Stimulated activated CD4-positive, alpha-beta T cell treated with anti-CD3 and anti-CD28 coated beads, Interleukin-2, amount 100 ng/mL, for 4 hours (primary cell): ENCODE results near the gene F2RL3.

ENCODE experiments used
- DNase-seq: peaks from one replicate; pipeline ENCODE4 v3.0.0-alpha.2; 2020; ENCODE audit warnings: low read depth

The F2RL3 gene

DNA sequence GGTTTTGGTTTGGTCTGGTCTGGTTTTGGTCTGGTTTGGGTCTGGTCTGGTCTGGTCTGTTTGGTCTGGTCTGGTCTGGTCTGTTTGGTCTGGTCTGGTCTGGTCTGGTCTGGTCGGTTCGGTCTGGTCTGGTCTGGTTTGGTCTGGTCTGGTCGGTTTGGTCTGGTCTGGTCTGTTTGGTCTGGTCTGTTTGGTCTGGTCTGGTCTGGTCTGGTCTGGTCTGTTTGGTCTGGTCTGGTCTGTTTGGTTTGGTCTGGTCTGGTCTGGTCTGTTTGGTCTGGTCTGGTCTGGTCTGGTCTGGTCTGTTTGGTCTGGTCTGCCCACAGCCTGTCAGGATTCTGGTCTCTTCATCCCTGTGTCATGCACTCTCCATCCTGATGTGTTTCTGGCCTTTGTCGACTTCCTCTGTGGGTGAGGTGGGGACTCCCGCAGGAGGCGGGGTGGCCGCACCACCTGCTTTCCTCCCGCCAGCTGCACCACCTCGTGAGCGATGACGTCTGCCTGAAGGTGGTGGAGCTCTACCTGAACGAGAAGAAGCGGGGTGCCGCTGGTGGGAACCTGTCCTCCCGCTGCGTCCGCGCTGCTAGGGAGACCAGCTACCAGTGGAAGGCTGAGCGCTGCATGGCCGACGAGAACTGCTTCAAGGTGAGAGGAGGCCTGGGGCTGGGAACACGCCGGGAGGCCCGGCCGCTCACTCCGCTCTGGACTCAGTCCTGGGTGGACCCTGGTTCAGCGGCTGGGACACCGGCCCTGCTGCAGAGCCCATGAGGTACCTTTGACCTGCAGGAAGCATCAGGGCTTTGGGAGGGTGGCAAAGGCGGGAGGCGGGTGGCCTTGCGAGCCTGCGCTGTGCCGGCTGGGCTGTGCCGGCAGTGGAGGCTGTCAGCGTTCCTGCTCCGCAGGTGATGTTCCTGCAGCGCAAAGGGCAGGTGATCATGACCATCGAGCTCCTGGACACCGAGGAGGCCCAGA is 12.9 kb upstream of the F2RL3 start:
- no peak for DNase-seq

DNA sequence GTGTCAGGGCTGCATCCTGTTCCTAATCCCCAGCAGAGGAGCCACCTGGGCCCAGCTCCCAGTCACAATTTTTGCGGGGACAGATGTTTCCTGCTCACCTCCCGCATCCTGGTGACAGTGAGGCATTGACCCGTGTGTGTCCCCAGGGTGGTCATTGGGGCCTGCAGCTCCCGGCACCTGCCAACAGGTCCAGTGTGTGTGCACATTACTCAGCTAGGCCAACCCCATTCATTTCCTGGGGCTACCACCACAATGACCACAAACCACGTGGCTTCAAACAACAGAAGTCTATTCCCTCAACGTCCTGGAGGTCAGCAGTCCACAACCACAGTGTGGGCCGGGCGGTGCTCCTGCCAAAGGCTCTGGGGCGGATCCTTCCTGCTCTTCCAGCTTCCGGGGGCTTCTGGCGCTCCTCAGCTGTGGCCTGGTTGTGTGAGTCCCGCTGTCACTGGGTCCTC is 11.9 kb upstream of the F2RL3 start:
- no peak for DNase-seq

DNA sequence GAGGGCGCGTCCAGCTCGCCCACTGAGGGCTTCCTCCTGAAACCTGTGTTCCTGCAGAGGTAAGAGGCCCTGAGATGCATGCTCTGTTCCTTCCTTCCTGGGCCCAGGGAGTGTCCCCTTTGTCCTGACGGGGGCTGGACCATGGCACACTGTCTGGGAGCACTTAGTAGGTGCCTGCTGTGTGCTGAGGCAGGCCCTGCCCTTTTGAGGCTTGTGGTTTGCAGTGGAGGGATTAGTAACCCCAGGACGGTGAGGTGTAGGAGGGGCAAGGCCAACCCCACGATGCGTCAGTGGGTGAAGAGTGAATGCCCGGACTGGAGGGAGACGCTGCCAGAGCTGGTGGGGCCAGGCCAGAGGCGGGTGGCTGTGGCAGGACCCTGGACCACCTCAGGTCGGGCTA is 11.2 kb upstream of the F2RL3 start:
- no peak for DNase-seq

DNA sequence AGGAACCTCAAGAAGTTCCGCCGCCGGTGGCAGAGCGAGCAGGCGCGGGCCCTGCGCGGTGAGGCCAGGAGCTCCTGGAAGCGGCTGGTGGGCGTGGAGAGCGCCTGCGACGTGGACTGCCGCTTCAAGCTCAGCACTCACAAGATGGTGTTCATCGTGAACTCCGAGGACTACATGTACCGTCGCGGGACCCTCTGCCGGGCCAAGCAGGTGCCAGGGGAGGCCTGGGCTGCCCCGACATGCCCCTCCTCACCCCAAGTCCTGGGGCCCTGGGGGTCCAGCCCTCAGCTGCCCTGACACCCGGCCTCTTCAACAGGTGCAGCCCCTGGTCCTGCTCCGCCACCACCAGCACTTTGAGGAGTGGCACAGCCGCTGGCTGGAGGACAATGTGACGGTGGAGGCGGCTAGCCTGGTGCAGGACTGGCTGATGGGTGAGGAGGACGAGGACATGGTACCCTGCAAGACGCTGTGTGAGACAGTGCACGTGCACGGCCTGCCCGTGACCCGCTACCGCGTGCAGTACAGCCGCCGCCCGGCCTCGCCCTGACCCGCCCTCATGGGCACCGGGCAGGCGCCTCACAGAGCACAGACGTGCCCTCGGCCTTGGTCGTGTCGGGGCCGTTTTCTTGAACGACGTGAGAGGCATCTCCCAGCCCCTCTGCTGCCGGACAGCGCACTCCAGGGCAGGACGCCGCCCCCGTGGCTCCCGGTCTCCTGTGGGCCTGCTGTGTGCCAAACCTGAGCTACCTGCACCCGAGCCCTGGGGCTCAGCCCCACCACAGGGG is 10.4 kb upstream of the F2RL3 start:
- no peak for DNase-seq

DNA sequence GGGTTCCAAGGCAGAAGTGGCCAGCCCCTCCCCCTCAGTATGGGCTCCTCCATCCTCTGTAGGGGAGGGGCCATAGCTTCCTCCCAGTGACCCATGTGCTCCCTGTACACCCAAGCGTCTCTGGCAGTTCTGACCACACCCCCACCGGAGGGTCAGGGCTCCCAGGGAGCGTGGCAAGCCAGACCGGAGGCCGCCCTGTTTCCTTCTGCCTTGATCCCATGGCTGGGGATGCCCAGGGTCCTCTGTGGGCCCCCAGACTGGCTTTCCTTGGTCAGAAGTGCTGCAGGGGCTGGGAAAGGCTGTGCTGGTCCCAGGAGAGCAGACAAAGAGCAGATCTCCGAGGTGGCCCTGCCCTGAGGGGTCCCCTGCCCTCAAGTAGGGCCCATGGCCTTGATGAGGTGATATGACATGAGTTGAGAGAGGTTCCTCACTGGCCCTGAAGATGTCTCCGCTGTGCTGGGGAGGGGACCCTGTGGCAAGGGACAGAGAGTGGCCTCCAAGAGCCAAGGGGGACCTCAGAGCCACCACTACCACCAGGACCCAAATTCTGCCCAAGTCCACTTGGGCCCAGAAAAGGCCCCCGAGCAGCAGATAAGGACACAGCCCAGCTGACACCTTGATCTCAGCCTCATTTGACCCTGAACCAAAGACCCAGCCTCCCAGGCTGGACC is 7.8 kb upstream of the F2RL3 start:
- no peak for DNase-seq

DNA sequence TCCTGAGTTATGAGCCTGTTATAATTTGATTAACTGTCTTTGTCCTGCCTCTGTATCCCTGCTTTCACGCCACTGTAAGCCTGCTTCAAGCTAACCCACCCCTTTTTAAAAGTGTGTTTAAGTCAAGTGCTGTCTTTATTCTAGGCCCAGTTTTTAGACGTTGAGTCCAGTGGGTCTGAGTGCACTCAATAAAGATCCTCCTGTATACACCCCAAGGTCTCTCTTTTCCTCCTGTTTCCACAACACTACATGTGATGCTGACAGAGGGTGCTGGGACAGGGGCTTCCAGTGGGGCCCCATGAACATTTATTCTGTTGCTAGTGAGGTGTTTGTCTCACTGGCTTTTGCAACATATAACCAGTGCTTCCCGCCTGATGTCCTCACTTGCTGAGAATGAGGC is 6.7 kb upstream of the F2RL3 start:
- no peak for DNase-seq

DNA sequence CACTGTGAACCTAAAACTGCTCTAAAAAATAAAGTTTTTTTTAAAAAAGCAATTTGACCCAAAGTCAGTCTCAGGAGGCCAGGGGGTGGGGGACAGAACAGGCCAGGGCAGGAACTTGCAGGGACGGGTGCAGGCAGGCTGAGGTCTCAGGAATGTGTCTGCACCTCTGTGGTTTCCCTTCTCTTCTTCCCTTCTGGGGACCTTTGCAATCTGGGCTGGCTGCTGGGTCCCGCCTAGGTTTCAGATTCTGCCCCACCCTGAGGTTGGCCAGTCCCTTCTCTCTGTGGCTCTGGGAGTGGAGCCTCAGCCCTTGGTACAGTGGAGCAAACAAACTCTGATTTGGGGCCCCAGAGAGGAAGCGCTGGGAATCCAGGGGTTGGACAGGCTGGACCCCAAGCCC is 5.3 kb upstream of the F2RL3 start:
- no peak for DNase-seq

DNA sequence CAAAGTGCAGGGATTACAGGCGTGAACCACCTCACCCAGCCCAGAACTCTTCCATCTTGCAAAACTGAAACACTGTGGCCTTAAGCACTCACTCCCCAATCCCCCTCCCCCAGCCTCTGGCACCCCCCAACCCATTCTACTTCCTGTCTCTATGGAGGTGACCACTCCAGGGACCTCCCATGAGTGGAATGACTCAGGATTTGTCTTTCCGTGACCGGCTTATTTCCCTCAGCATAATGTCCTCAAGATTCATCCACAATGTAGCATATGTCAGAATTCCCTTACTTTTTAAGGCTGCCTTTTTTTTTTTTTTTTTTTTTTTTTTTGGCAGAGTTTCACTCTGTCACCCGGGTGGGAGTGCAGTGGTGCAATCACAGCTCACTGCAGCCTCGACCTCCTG is 3.6 kb upstream of the F2RL3 start:
- no peak for DNase-seq

DNA sequence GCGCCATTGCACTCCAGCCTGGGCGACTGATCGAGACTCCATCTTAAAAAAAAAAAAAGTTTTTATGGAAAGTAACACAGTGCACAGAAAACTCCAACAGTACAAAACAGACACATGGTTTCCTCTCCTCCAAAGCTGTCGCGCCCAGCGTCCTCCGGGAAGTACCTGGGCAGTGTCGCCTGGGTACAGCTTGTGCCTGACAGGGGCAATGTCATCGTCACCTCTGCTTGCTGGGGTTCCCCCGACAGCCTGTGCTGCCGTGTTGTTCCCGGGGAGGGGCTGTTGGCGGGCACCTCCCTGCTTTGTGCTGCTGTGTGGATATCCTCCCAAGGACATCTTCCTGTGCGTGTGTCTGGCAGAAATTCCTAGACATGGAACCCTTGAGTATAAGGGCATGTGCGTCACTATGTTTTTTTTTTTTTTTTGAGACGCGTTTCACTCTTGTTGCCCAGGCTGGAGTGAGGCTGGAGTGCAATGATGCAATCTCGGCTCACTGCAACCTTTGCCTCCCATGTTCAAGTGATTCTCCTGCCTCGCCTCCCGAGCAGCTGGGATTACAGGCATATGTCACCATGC is 2.4 kb upstream of the F2RL3 start:
- no peak for DNase-seq

DNA sequence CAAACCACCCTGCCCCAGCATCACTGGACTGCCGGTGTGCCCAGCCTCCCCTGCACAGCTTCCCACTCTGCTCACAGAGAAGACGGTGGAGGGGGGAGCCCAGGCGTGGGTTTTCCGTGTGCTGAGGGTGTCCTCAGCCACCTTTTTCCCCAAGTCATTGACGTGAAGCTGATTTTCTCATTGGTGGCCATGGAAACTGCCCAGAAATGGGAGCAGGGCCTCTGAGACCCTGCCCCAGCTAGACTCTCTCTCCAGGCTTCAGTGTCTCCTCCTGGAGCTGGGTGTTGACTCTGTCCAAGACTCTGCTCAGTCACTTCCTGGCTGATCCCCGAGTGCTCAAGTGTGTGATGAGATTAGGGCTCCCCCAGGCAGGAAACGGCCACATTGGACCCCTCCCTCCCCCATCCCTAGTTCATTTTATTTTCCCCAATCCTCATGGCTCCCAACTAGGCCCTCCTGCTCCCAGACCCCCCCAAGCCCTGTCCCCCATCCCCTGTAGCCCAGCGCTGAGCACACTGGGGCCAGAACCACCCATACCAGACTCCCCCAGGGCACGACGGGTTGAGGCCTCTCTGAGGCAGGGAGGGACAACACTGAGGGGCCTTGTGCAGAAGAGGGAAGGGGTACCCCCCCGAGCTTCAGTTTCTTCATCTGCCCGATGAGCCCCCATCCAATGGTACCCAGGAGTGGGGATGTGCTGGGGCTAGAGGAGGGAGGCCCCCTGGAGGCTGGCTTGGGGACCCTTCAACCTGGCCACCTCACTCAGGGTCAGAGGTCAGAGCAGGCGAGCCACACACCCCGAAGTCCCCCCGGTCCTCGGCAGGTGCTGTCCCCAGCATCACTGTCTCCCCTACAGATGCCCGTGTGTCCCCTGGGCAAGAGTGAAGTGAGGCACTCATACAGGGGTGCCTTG is 1.2 kb upstream of the F2RL3 start:
- DNase-seq: no peak

DNA sequence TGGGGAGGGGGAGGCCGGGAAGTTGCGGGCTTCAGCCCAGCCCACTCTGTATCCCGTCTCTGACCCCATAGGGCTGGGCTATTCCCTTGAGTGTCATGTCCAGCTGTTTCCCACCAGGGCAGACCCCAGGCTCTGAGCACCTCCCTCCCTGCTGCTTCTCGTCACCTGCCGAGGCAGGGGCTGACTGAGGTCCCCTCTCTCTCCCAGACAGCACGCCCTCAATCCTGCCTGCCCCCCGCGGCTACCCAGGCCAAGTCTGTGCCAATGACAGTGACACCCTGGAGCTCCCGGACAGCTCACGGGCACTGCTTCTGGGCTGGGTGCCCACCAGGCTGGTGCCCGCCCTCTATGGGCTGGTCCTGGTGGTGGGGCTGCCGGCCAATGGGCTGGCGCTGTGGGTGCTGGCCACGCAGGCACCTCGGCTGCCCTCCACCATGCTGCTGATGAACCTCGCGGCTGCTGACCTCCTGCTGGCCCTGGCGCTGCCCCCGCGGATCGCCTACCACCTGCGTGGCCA is 625 bp downstream of the F2RL3 start:
- DNase-seq: no peak

DNA sequence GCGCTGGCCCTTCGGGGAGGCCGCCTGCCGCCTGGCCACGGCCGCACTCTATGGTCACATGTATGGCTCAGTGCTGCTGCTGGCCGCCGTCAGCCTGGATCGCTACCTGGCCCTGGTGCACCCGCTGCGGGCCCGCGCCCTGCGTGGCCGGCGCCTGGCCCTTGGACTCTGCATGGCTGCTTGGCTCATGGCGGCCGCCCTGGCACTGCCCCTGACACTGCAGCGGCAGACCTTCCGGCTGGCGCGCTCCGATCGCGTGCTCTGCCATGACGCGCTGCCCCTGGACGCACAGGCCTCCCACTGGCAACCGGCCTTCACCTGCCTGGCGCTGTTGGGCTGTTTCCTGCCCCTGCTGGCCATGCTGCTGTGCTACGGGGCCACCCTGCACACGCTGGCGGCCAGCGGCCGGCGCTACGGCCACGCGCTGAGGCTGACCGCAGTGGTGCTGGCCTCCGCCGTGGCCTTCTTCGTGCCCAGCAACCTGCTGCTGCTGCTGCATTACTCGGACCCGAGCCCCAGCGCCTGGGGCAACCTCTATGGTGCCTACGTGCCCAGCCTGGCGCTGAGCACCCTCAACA is 1.2 kb downstream of the F2RL3 start:
- no peak for DNase-seq

DNA sequence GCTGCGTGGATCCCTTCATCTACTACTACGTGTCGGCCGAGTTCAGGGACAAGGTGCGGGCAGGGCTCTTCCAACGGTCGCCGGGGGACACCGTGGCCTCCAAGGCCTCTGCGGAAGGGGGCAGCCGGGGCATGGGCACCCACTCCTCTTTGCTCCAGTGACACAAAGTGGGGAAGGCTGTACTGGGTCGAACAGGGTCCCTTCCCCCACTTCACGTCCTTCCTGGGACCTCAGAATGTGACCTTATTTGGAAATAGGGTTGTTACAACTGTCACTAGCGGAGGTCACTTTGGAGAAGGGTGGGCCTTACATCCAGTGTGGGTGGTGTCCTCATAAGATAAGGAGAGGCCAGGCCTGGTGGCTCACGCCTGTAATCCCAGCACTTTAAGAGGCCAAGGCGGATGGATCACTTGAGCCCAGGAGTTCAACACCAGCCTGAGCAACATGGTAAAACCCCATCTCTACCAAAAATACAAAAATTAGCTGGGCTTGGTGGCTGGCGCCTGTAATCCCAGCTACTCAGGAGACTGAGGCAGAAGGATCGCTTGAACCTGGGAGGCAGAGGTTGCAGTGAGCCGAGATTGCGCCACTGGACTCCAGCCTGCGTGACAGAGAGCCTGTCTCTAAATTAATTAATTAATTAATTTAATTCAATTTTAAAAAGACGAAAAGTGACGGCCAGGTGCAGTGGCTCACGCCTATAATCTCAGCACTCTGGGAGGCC is 1.8 kb downstream of the F2RL3 start:
- DNase-seq: no peak

DNA sequence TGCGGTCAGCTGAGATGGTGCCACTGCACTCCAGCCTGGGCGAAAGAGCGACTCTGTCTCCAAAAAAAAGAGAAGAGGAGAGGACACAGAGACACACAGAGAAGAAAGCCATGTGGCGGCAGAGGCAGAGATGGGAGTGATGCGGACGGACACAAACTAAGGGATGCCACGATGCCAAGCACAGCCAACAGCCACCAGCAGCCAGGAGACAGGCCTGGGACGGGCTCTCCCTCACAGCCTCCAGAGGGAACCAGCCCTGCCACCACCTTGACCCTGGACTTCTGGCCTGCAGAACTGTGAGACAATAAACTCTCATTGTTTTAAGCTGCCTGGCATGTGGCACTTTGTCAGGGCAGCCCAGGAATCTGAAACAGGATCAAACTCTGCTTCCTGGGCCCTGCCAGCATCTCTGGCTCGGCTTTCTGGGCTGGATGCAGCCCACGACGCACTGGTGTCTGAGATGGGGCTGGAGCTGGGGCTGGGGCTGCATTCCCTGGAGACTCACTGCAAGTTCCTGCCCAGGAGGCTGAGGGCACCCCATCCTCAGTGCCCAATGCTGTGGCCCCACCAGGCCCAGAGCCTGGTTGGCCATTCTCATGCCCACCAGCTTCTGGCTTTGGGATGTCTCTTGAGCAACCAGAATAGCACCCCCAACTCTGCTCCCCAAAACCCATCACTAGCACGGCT is 3.0 kb downstream of the F2RL3 start:
- DNase-seq: no peak

DNA sequence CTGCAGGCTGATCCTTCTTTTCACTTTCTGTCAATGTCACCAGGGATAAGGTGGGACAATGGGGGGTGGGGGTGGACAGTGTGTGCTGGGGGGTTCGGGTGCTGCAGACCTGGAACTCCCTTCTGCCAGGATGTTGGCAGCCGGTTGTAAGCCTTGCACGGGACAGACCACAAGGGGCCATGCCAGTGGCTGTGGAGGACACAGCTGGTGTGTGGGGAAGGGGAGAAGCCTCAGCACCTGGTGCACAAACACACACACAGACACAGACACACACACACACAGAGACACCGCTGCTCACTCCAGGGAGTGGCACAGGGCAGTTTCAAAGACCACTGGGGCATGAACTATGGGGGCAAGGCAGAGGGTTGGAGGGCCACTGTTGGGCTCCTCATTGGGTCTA is 3.6 kb downstream of the F2RL3 start:
- no peak for DNase-seq

DNA sequence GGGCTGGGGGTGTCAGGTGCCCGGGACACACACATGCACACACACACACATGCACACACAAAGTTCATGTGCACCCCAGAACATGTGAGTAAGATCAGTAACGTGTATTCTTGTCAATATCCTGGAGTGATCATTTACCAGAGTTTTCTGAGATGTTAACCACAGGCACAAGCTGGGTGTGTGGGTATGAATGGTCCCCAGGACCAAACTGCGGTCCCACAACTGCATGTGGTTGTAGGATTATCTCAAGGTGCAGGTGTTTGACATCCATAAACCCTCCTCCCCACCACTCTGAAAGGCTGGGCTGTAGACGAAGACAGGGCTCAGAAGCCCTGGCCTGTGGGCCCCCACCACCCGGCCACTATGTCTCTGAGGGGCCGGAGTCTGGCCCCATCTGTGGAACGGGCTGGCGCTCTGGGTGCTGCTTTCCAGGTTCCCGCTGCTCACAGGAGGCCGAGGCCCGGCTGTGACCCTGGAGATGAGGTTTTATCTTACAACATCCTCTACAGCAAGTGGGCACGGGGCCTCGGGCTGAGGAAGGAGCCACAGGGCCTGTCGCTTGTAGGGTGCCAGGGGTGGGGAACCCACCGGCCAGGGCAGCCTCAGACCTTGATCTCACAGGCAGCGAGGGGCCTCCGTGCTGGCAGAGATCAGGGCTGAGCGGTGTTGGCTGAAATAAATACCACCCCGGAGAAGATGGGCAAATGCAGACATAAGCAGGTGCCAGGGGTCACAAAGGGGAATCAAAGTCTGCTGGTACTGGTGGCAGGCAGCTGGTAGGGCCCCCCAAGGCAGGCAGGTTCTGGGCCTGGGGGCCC is 4.3 kb downstream of the F2RL3 start:
- no peak for DNase-seq

DNA sequence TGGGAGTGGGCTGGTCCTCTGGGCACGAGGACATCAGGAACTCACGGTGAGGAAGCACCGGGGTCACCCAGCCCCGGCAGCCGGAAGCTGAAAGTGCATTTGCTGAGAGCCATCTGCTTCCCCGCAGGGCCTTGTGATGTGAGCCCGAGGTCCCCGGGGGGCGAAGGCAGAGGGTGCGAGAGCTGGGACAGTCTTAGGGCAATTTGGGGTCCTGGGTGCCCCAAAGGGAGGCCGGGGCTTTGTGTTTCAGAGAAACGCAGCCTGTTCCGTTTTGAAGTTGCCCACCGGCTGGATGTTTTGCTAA is 4.8 kb downstream of the F2RL3 start:
- no peak for DNase-seq

DNA sequence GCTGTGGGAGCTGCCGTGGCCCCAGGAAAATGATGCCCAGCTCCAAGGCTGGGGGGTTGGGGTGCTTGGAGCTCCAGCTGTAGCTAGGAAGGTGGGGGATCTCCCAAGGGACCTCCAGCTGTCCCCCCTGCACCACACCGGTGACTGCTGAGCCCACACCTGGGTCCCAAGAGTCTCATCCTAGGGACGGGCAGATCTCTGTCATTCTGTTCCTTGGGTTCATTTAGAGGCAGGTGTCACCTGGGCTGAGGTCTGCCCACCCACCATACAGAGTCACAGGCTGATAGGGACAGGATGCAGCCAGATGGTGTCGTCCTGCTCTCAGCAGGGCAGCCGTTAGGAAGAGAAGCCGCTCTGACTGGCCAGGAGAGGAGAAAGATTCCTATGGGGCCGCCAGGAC is 5.3 kb downstream of the F2RL3 start:
- DNase-seq: no peak
